GM18498 (cell line): Measurements from ENCODE around the gene ZNF512B.
"Not testable (repeated sequence)": the region's sequence is repeated elsewhere in the genome, so short reads cannot be mapped to it uniquely, and the experiment has no call there.

ENCODE experiments used
- ATAC-seq: cut with Tn5 transposase; IDR thresholded peaks from one replicate; pipeline ENCODE4 v1.9.1; 2021; ENCODE audit warnings: mild to moderate bottlenecking, moderate library complexity; ENCODE audit not compliant: unreplicated experiment

ZNF512B gene, protein sequence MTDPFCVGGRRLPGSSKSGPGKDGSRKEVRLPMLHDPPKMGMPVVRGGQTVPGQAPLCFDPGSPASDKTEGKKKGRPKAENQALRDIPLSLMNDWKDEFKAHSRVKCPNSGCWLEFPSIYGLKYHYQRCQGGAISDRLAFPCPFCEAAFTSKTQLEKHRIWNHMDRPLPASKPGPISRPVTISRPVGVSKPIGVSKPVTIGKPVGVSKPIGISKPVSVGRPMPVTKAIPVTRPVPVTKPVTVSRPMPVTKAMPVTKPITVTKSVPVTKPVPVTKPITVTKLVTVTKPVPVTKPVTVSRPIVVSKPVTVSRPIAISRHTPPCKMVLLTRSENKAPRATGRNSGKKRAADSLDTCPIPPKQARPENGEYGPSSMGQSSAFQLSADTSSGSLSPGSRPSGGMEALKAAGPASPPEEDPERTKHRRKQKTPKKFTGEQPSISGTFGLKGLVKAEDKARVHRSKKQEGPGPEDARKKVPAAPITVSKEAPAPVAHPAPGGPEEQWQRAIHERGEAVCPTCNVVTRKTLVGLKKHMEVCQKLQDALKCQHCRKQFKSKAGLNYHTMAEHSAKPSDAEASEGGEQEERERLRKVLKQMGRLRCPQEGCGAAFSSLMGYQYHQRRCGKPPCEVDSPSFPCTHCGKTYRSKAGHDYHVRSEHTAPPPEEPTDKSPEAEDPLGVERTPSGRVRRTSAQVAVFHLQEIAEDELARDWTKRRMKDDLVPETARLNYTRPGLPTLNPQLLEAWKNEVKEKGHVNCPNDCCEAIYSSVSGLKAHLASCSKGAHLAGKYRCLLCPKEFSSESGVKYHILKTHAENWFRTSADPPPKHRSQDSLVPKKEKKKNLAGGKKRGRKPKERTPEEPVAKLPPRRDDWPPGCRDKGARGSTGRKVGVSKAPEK

DNA sequence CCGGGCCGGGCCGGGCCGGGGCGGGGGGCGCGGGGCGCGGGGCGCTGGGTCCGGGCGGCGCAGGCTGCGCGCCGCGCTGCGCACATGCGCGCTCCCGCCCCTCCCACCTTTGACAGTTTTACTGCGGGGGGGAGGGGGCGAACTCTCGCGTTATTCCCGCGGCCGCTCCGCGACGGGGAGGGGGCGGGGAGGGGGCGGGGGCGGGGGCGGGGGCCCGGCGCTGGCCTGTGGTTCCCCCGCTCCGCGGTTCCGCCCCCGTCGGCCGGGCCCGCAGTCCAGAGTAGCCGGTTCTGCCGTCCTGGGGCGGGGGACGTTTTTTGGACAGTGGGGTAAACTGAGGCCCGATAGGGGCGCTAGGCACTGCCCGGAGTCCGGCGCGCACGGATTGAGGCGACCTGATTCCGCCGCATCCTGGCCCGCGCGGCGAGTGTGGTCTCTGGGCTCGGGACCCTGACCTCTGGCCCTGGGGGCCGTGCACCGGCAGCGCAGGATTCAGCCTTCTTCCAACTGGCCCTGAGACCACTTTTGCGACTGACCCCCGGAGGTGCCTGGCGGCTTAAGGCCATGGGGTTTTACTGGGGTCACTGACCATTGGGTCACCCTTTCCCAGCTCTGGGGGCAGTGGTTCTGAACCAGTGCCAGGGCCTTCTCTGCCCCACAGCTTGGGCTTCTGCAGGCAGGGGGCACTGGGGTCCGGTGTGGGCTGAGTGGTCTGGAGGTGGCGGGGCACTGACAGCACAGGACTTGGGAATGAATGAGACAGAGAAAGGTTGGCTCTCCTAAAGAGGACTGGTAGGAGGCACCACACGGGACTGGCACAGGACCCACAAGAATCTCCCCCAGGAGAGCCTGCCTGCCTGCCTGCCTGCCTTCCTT lies at the start of gene ZNF512B:
TSS of gene ZNF512B (minus strand) at position 93 of the 876 bp plus-strand sequence. CDS start 1,980 bp downstream, outside the sequence.
- no peak for ATAC-seq

DNA sequence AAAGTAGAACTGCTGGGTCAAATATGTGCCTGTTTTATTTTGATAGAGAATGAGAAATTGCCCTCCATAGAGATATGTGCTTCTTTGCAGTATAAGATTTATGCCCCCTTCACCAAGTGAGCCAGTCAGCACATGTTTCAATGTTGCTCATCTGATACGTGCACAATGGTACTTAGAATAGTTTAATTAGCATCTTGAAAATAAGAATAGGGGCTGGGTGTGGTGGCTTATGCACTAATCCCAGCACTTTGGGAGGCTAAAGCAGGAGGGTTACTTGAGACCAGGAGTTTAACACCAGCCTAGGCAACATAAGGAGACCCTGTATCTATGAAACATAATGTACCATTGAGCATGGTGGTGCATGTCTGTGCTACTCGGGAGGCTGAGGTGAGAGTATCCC lies 45.9 kb upstream of the ZNF512B start:
- ATAC-seq, result no peak

DNA sequence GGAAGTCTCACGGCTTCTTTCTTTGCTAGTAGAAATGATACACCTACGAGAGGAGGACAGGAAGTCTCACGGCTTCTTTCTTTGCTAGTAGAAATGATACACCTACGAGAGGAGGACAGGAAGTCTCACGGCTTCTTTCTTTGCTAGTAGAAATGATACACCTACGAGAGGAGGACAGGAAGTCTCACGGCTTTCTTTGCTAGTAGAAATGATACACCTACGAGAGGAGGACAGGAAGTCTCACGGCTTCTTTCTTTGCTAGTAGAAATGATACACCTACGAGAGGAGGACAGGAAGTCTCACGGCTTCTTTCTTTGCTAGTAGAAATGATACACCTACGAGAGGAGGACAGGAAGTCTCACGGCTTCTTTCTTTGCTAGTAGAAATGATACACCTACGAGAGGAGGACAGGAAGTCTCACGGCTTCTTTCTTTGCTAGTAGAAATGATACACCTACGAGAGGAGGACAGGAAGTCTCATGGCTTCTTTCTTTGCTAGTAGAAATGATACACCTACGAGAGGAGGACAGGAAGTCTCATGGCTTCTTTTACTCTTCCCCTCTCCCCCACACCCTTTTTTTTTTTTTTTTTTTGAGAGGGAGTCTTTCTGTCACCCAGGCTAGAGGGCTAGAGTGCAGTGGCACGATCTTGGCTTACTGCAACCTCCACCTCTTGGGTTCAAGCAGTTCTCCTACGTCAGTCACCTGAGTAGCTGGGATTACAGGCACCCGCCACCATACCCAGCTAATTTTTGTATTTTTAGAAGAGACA lies 42.8 kb upstream of the ZNF512B start:
- ATAC-seq, result not testable (repeated sequence)

DNA sequence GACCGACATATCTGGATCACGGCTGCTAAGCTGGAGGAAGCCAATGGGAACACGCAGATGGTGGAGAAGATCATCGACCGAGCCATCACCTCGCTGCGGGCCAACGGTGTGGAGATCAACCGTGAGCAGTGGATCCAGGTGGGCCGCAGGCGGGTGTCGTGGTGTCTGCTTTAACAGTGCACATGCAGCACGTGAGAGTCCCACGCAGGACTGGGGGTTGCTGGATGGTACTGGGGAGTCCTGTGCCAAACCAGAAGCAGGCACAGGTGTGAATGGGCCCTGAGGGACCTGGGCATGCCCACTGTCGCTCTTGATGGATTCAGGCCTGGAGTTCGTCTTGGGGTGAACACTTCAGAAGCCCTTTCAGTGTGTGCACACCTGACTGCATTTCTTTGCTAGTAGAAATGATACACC lies 41.6 kb upstream of the ZNF512B start:
- ATAC-seq, result peak; percentile 33

DNA sequence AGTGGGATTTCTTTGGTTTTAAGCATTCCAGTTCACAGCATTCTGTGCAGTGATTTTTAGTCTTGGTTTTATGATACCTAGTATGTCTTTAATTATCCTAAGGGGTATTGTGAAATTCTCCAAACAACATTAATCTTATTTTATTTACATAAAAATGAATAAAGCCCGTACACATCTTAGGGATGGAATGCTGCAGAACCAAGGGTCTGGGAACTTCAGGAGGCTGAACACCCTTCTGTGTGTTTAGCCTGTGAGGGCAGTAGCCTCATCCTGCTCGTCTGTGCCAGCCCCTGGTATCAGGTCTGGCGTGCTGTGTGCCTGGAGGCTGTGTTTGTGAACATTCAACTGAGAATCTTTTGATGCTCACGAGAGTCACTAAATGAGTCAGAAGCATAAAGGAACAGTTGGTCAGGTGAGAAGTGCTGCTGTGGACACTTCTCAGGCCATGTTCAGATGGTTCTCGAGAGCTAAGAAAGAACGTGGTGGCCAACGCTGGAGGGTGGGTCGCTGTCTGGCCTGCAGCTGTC lies 41.0 kb upstream of the ZNF512B start:
- peak; percentile 54 for ATAC-seq

DNA sequence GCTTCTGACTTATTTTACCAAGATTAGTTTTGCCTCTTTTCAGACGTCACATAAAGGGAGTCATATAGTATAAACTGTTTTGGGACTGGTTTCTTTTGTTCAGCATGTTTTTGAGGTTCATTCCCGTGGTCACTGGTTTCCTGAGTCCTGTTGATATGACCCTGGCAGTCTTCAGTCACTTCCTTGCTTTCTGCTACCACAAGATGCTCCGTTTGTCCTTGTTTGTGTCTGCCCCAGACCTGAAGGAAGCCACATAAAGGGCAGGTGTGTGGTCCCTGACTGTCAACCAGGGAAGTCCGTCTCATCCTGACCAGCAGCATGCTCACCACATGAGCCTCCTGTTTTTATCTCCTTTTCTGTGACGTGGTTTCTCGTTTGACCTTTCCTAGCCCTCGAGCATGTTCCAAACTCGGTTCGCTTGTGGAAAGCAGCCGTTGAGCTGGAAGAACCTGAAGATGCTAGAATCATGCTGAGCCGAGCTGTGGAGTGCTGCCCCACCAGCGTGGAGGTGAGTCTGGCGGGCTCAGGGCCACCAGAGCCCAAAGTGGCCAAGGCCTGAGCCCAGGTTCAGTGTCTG lies 40.2 kb upstream of the ZNF512B start:
- no peak for ATAC-seq

DNA sequence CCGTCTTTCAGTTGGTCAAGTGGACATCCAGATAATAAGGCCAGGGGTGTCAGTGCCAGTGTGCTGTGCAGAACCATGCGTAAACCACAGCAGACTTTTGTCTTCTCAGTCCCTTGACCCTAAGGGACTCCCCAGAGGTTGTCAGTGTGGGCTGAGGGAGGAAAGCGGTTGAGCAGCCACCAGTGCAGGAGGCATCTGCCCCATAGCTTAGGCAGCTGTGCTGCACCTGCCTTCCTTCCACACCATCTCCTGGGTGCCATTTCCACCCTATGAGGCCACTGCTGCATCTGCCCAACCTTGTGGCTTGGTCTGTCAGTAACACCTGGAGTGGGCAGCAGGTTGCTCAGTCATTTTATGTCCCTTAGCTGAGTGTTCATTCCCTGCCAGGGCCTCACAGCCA lies 37.2 kb upstream of the ZNF512B start:
- no peak for ATAC-seq

DNA sequence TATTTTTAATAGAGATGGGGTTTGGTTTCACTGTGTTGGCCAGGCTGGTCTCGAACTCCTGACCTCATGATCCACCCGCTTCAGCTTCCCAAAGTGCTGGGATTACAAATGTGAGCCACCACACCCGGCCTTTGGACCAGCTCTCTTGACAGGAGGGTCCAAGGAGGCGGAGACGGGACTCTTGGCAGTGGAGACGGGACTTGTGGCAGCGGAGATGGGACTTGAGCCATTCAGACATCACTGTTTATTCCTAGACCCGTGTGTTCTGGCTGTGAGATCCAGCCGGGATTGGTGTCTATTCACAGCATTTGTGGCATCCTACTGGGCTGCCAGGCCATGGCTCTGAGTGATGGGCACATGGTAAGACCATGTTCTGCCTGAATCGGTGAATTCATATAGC lies 36.8 kb upstream of the ZNF512B start:
- ATAC-seq, result no peak

DNA sequence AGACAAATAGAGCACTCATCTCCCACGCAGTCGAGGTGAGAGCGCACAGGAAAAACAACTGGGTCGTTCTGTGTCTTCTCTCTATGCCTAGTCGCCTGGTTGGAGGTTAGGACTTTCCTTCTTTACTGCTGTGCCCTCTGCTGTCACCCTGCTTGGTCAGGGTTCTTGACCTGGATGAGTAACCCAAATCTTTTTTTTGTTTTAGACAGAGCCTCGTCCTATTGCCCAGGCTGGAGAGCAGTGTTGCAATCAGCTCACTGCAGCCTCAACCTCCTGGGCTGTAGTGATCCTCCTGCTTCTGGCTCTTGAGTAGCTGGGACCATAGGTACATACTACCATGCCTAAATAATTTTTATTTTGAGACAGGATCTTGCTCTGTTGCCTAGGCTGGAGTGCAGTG lies 35.7 kb upstream of the ZNF512B start:
- ATAC-seq, result no peak

DNA sequence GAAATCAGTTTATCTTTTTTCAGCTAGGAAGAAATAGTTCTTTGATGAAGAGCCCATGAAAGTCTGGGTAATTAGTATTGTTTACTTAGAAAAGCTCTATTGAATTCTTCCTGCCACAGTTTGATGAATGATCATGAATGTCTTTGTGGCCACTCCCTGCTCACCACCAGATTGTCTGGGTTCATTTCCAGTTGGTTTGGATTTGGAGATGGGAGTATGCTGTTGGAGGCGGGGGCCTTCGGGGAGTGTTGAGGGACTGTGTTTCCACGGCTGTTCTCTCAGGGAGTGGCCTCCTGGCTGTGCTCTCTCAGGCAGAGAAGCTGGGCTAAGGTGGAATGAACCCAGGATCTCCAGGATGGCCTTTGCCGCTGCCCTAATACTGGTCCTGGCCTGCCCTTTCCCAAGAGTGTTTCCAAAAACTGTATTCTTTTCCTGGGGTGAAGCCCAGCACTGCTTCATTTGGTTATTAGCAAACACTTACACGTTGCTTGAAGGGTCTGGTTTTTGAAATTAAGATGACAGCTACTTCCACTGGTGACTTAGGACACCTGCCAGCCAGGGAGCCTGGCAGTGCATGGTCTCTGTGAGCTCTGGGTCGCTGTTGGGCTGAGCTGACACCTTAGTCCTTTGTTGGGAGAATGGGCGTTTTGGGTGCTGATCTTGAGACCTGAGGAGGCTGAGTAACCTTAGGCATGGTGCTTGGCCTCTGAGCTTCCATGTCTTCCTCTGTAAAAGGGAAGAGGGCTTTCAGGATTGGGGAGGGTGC lies 34.4 kb upstream of the ZNF512B start:
- no peak for ATAC-seq

DNA sequence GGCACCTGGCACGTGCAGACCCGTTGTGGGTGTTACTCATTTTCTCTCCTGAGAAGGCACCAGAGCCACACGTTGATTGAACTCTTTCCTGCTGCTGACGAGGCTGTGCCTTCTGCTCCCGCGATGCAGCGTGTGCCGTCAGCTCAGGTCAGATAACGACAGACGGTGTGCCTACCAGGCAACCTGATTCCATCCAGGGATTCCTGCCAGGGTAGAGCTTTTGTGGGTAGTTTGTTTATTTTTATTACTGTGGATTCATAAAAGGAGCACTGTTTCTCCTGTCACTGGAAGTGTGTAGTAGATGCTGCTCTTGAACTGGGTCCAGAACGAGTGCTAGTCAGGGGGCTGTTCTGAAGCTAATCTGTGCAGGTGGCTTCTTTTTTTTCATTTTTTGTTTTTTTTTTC lies 31.9 kb upstream of the ZNF512B start:
- ATAC-seq, result no peak

DNA sequence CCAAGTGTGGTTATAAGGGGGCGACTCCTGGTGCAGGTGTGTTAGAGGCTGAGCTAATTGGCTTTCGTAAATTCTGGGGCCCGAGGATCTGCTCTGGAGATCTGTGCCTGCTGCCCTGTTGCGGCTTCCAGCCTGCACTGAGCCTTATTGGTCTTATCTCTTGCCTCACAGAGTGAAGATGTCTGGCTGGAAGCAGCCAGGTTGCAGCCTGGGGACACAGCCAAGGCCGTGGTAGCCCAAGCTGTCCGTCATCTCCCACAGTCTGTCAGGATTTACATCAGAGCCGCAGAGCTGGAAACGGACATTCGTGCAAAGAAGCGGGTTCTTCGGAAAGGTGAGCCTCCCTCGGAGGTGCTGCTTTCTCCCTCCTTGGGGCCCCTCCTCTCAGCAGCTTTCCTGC lies 31.2 kb upstream of the ZNF512B start:
- ATAC-seq, result no peak

DNA sequence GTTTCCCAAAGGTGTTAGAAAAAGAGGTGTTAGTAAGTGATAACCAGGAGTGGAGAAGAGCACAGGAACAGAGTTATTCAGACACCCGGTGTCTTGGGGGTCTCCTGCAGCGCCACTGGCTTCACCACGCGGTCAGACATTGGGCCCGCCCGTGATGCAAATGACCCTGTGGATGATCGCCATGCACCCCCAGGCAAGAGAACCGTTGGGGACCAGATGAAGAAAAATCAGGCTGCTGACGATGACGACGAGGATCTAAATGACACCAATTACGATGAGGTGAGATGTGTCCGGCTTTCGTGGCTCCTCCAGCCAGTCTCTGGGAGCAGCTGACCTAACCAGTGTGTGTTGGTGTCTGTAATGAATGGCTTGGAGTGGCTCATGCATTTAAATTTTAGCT lies 13.2 kb upstream of the ZNF512B start:
- no peak for ATAC-seq

DNA sequence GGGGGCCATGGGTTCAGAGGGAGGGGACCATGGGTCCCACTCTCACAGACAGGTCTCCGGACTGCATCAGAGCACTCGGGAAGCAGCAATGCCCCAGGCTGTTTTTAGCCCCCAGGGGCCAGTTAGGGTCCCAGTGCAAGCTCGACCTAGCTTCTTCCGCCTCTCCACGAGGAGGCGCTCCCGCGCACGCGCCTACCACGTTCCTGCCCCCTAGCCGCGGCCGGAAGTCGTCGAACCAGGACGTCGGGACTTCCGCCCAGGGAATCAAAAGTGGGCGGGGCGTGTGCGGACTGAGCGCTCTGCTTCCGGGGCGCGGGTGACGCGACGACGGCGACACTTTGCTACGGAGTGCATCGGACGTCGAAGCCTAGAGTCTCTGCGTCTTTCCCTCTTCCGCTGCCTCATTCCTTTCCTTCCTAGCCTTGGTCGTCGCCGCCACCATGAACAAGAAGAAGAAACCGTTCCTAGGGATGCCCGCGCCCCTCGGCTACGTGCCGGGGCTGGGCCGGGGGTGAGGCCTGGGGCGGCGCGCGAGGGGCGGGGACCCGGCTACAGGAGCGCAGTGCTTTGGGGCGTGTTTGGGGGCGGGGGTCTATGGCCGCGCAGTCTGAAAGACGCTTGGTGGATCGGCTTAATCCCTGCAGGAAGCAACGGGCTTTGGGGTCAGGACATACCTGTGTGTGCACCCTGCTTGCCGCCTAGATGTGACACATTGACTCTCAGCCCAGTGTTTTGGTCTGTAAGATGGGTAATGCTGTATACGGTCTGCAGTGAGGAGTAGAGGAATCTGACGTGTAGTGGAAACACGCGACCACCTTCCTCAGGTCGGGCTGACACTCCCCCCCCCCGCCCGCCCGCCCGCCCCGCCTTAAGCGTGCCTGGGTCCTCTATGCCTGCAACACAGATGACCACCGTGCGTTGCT lies 11.3 kb upstream of the ZNF512B start, which contains the start of gene PRPF6:
TSS of gene PRPF6 (plus strand) at position 327 of the 923 bp plus-strand sequence. CDS start at position 441, 114 bp downstream.
- peak; percentile 50 for ATAC-seq

DNA sequence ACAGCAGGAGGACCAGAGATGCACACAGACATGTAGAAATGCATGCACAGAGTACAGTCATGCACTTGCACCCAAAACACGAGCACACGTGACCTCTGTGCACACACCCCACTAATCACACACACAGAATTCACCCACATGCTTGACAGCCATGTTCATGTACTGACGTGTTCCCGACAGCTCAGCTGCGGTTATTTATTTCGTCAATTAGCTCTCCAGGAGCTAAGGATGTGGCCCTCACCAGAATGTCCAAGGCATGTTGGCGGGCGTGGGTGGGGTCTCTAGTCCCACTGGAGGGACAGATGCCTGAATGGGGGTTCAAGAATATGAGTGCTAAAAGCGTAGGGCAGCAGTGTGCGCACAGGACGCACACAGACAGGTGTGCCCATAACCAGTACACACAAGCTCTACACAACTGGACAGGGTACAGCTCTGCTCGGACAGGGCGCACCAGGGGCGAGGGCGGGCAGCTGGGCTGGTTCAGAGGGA lies 10.6 kb upstream of the ZNF512B start:
- ATAC-seq, result peak; percentile 14

DNA sequence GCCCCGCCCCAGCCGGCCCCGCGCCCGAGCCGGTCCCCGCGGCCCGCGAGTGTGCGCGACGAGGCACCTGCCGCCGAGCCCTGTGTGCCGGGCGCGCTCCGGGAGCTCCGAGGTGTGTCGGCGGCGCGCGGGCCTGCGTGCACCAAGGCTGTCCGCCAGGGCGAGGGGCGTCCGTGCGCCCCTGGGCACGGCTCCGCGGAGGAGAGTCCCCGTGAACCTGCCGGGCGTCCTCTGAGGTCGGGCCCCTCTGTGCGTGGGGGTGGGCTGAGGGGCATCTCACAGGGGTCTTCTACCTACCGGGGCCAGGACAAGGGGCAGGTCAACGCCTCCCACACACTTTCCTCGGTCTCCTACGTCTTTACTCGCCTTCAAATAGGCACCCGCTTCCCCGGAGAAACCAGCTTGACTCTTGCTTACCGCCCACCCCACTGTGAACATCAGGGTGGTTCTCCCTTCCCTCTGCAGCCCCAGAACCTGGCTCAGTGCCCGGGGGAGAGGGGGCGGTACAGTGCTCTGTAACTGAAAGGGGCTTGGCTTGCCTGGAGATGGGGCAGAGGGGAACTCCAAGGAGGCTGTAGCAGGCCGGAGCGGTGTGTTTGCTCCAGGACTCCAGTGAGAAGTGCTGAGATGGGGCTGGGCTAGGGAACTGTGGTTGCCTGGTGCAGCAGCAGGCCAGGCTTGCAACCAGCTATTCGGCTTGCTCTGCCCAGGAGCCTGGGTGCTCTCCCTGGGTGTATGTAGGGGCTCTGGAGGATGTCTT lies 10.0 kb upstream of the ZNF512B start, which contains the start of gene SAMD10:
TSS of gene SAMD10 (minus strand) at position 86 of the 760 bp plus-strand sequence. CDS start 175 bp downstream, outside the sequence.
- ATAC-seq, result peak; percentile 33

DNA sequence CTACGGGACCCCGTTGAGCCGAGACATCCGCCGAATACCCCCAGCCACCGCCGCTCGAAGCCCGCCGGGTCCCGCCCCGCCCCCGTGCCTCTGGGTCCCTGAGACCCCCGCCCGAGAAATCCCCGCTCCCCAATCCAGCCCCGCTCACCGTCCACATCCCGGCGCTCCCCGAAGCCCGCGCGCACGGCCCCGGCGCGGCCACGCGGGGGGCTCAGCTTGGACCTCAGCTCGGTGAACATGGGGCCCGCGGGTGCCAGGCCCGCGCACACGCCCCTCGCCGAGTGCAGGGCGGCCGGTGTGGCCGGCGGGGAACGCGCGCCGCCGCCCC lies 9.5 kb upstream of the ZNF512B start:
- ATAC-seq, result no peak
